GM21825 (cell line): Measurements from ENCODE around the gene FHIT.
"Not testable (repeated sequence)": the region's sequence is repeated elsewhere in the genome, so short reads cannot be mapped to it uniquely, and the experiment has no call there.

Experiments
- ATAC-seq: cut with Tn5 transposase; IDR thresholded peaks from one replicate; pipeline ENCODE4 v1.9.1; 2021; ENCODE audit warnings: mild to moderate bottlenecking, moderate library complexity; ENCODE audit not compliant: unreplicated experiment

FHIT gene

GRCh38 chr3:61117045-61117898 is 134.0 kb downstream of the FHIT start:
- ATAC-seq = no peak

GRCh38 chr3:61114316-61114953 is 136.8 kb downstream of the FHIT start:
- ATAC-seq = no peak

GRCh38 chr3:61111825-61112224 is 139.4 kb downstream of the FHIT start:
- peak; percentile 74 for ATAC-seq

DNA sequence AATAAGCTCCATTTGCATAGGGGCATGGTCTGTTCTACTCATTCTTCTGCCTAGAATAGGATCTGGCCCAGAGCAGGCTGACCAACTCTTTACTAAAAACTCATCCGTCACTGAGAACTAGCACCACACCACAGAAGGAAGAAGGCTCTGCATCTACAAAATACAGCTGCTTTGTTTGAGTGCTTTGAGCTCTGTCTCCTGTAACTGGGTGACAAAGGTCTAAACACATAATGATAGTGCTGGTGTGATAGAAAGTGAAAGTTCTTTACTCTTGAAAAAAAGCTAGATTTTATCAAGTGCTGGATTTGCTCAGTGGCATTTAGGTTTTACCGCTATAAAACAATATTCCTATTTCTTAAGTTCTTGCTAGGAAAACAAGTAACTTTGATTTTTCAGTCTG is 140.7 kb downstream of the FHIT start:
- no peak for ATAC-seq

DNA sequence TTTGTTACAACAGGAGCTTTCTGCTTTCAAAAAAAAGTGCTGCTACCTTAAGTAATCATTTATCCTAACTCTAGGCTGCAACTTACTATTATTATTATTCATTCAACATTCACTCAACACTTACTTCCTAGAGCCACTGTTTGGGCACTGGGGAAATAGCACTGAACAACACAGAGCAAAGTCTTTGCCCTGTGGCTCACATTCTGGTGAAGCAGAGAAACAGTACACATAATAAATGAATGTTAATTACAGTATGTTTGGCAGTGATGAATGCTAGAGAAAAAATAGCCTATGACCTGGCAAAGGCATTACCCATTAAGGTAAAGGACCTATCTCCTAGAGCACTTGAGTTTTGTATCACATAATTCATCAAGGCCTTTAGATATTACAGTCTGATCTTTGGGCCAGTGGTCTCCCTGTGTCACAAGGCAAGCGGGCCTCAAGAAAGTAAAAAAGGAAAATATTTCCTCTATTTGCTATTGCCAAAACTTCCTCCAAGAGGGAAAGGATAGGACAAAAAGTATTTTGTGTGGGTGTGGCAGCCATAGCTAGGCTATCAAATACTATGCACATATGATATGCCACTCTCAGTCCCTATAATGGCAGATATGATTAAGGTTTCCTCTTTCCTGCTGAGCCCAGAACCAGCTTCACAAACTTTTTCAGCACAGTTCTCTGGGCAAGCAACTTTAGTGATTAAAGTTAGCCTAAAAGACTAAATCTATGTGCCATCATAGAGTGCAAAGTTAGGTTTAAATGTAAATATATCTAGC is 142.8 kb downstream of the FHIT start:
- ATAC-seq = no peak

DNA sequence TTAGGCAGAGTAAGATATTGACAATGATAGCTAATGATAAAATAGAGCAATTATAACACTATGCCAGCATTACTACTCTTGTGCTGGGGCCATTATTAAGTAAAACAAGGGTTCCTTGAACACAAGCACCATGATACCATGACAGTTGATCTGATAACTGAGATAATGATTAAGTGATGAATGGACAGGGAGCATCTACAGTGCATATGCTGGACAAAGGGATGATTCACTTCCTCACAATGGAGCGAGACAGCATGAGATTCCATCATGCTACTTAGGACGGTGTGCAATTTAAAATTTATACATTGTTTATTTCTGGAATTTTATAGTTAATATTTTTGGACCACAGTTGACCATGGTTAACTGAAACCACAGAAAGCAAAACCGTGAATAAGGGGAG is 156.6 kb downstream of the FHIT start:
- ATAC-seq = no peak

DNA sequence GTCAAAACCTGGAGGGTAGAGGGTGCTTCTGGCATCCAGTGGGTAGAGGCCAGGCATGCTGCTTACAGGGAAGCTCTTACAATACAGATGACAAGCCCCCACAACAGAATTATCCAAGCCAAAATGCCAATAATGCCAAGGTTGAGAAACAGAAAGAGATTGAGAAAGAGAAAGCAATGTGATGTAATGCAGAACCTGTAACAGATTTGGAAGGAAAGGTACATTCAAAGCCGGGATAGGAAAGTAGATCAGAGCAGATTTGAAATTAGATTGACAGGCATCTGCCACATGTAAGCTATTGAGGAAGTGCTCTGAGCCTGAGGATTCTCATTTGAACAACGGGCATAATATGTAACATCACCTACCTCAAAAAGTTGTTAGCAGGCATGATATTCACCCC is 157.9 kb downstream of the FHIT start:
- no peak for ATAC-seq

- no peak for ATAC-seq
Measured at GRCh38 chr3:61092870-61093269, 158.4 kb downstream of the FHIT start.

GRCh38 chr3:61090389-61091169 is 160.7 kb downstream of the FHIT start:
- ATAC-seq = no peak

- no peak for ATAC-seq
Measured at GRCh38 chr3:61087465-61087864, 163.8 kb downstream of the FHIT start.

GRCh38 chr3:61081554-61081953 is 169.7 kb downstream of the FHIT start:
- ATAC-seq = no peak

GRCh38 chr3:61080737-61081445 is 170.4 kb downstream of the FHIT start:
- no peak for ATAC-seq

DNA sequence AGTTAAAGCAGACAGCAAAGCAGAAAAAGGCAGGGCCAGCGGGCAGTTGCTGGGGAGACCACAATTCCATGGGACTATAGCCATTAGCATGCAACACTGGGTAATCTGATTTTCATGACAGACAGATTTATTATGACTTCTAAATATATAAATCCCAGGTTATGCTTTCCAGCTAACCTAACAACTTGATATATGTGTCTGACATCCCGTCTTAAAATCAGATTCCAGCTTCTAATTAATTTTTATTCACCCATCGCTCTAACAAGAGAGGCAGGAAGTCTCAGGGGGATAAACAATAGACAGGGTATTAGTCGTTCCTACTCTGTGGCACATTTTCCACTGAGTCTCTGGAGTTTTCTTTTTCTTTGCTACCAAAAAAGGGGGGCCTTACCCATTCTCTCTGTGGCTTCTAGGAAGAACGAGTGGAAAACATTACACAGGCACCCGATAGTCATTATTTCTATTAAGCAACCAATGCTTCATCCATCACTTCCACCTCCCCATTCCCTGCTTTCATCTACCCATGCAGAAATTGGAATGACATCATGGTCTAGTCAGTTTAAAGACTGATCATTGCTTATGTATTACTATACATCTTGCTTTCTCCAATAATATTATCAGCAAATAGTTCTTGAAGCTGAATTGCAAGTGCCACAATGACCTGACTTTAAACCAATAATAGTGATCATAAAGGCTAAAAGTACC is 173.1 kb downstream of the FHIT start:
- no peak for ATAC-seq

DNA sequence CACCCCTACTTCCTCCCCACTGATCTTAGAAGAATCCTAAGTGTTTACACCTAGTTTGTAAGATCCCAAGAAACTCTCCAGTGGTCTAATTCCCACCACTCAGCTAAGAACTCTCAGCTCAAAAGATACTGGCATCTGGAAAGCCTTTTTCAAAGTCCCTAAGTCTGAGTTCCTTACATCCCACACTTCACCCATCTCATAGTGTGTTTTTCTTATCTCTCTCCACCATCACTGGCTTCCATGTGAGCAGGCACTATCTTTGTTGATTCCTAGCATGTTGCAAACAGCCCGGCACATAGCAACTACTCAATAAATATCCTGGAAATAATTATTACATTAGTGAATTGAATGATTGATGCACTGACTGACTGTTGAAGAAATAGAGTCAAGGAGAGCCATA is 173.7 kb downstream of the FHIT start:
- ATAC-seq = no peak

DNA sequence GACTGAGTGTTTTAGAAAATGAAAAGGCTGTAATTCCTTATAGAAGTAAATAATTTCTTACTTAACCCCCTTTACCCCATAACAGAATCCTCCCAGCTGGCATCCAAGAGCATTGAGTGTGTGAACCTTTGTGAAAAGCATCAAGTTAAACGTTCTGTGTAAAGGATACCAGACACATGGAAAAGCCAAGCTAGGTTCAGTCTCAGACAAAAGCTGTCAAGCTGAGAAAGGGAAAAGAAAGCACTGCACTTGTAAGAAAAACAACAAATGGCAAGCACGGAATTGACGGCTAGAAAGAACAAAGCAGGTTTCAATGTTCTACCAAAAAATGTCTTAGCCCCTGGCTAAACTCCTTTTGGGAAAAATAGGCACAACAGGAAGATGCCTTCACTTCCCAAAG is 176.5 kb downstream of the FHIT start:
- no peak for ATAC-seq

GRCh38 chr3:61073566-61074165 is 177.6 kb downstream of the FHIT start:
- ATAC-seq = no peak

DNA sequence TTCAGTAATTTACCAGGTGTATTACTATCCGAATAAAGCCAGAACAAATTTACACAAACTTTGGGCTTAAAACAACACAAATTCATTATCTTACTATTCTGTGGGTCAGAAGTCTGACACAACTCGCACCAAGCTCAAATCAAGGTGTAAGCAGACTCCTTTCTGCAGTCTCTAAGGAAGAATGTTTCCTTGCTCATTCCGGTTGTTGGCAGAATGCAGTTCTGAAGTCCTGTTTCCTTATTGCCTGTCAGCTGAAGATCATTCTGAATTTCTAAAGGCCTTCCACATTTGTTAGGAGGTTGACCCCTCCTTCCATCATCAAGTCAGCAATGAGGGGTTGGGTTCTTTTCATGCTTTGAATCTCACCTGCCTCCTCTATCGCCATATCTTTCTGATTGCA is 183.2 kb downstream of the FHIT start:
- no peak for ATAC-seq

- ATAC-seq = no peak
Measured at GRCh38 chr3:61066800-61067199, 184.5 kb downstream of the FHIT start.

- not testable (repeated sequence) for ATAC-seq
Measured at GRCh38 chr3:61066222-61066621, 185.0 kb downstream of the FHIT start.
